H1 (cell line): ENCODE measurements around the gene TM4SF1. TPM values are rescaled to one million over a fixed set of nuclear protein-coding genes. Genes with fewer than 3 reads are reported as not detected.

Source experiments
- CTCF ChIA-PET: fragments of 300-600 bp; sonication (Branson Sonifier 250); formaldehyde crosslinking; loops from one replicate; lab custom pipeline; 2021; ENCODE audit not compliant: partially characterized antibody; lab: Charles Lee
- POLR2A ChIA-PET: fragments of 300-600 bp; sonication (Branson Sonifier 250); formaldehyde crosslinking; loops from one replicate; lab custom pipeline; 2021; ENCODE audit warnings: inconsistent platforms; ENCODE audit not compliant: partially characterized antibody; lab: Charles Lee
- DNase-seq, 2 experiments: peaks; one replicate each; pipeline versions ENCODE4 v3.0.0 to v3.0.0-alpha.2; 2010 to 2022; ENCODE audit warnings: low spot score in 2 of 2, low read depth in 1 of 2, mixed read lengths in 1 of 2
- FAIRE-seq: peaks from 2 replicates; lab custom pipeline; 2011; peaks lifted over from hg19 to GRCh38; lab: Jason Lieb, UNC
- H2AFZ ChIP-seq: 2 replicates; pipeline ENCODE4 v1.8.1; 2012; ENCODE audit warnings: low read length, inconsistent platforms
- H2AK5ac ChIP-seq: 2 replicates; pipeline ENCODE4 v1.6.1; 2013; ENCODE audit warnings: low read depth, low read length
- H2BK120ac ChIP-seq: replicated peaks from 2 replicates; pipeline ENCODE3; 2013; ENCODE audit warnings: low read depth, low read length, inconsistent platforms
- H2BK12ac ChIP-seq: 2 replicates; pipeline ENCODE4 v1.6.1; 2013; ENCODE audit warnings: low read depth, low read length
- H2BK15ac ChIP-seq: 2 replicates; pipeline ENCODE4 v1.6.1; 2013; ENCODE audit warnings: low read length
- H2BK20ac ChIP-seq: 2 replicates; pipeline ENCODE4 v1.6.1; 2013; ENCODE audit warnings: low read length
- H2BK5ac ChIP-seq: 2 replicates; pipeline ENCODE4 v1.6.1; 2013; ENCODE audit warnings: low read depth, low read length
- H3K14ac ChIP-seq: 2 replicates; pipeline ENCODE4 v1.6.1; 2013; ENCODE audit warnings: inconsistent platforms; ENCODE audit not compliant: insufficient read length
- H3K18ac ChIP-seq: 2 replicates; pipeline ENCODE4 v1.6.1; 2013; ENCODE audit warnings: low read length; ENCODE audit errors: extremely low read depth
- H3K23ac ChIP-seq: 2 replicates; pipeline ENCODE4 v1.6.1; 2013; ENCODE audit warnings: inconsistent platforms; ENCODE audit not compliant: insufficient read length
- H3K23me2 ChIP-seq: 2 replicates; pipeline ENCODE4 v1.6.1; 2013; ENCODE audit warnings: low read depth, low read length
- H3K27ac ChIP-seq: 2 replicates; pipeline ENCODE4 v1.6.1; 2011; ENCODE audit warnings: low read depth, low read length, inconsistent platforms
- H3K27me3 ChIP-seq, 4 experiments: replicated peaks in 1 of 4; 1 replicate in 1 of 4; 2 replicates in 3 of 4; pipeline versions ENCODE4 v1.6.1 to v1.8.1; 2011 to 2013; ENCODE audit warnings: low read length in 3 of 4, mild to moderate bottlenecking in 3 of 4, inconsistent platforms in 2 of 4, mixed read lengths in 2 of 4, moderate library complexity in 1 of 4; ENCODE audit not compliant: control insufficient read depth in 3 of 4, insufficient read depth in 3 of 4; ENCODE audit errors: extremely low read depth in 1 of 4
- H3K36me3 ChIP-seq, 4 experiments: 2 replicates each; pipeline versions ENCODE4 v1.6.1 to v1.8.1; 2011 to 2013; ENCODE audit warnings: mild to moderate bottlenecking in 4 of 4, low read length in 3 of 4, moderate library complexity in 2 of 4, control low read depth in 1 of 4, inconsistent platforms in 1 of 4; ENCODE audit not compliant: insufficient read depth in 4 of 4, control insufficient read depth in 2 of 4
- H3K4ac ChIP-seq: replicated peaks from 2 replicates; pipeline ENCODE3; 2013; ENCODE audit warnings: low read length, low read depth, mixed read lengths, inconsistent platforms; ENCODE audit not compliant: insufficient read length
- H3K4me1 ChIP-seq, 4 experiments: replicated peaks in 1 of 4; 1 replicate in 1 of 4; 2 replicates in 3 of 4; pipeline versions ENCODE4 v1.6.1 to v1.8.1; 2011 to 2013; ENCODE audit warnings: low read length in 3 of 4, inconsistent platforms in 2 of 4, mixed read lengths in 1 of 4; ENCODE audit not compliant: insufficient read depth in 4 of 4, control insufficient read depth in 3 of 4
- H3K4me2 ChIP-seq, 2 experiments: 2 replicates each; pipeline versions ENCODE4 v1.6.1 to v1.8.1; 2011 to 2013; ENCODE audit warnings: low read depth in 2 of 2, low read length in 2 of 2, control low read depth in 1 of 2, inconsistent platforms in 1 of 2, mild to moderate bottlenecking in 1 of 2; ENCODE audit not compliant: insufficient read depth in 1 of 2
- H3K4me3 ChIP-seq, 4 experiments: fragments of 200-600, 300-600 bp in 1 of 4; sonication (generic), shearing (Covaris generic), sonication (Bioruptor Twin) in 1 of 4; 2 replicates each; pipeline versions ENCODE4 v1.5.1 to v1.8.1; 2011 to 2016; ENCODE audit warnings: low read length in 4 of 4, low read depth in 3 of 4, control low read depth in 2 of 4, inconsistent platforms in 2 of 4, mild to moderate bottlenecking in 2 of 4, mixed read lengths in 1 of 4, moderate library complexity in 1 of 4; ENCODE audit not compliant: insufficient read depth in 2 of 4; ENCODE audit errors: extremely low read depth in 1 of 4
- H3K56ac ChIP-seq: replicated peaks from 2 replicates; pipeline ENCODE3; 2013; ENCODE audit warnings: low read depth, mild to moderate bottlenecking, mixed read lengths, low read length, inconsistent platforms; ENCODE audit not compliant: insufficient read length
- H3K79me1 ChIP-seq: 2 replicates; pipeline ENCODE4 v1.6.1; 2013; ENCODE audit warnings: low read depth, low read length, control low read depth
- H3K79me2 ChIP-seq, 2 experiments: 2 replicates each; pipeline versions ENCODE4 v1.6.1 to v1.8.1; 2012 to 2013; ENCODE audit warnings: low read length in 2 of 2, mild to moderate bottlenecking in 2 of 2, inconsistent platforms in 1 of 2; ENCODE audit not compliant: insufficient read depth in 2 of 2, control insufficient read depth in 1 of 2
- H3K9ac ChIP-seq, 4 experiments: replicated peaks in 1 of 4; 1 replicate in 1 of 4; 2 replicates in 3 of 4; pipeline versions ENCODE4 v1.6.1 to v1.8.1; 2011 to 2013; ENCODE audit warnings: low read depth in 3 of 4, low read length in 3 of 4, control low read depth in 2 of 4, mild to moderate bottlenecking in 2 of 4, moderate library complexity in 2 of 4, inconsistent platforms in 1 of 4; ENCODE audit errors: extremely low read depth in 1 of 4
- H3K9me3 ChIP-seq, 2 experiments: 2 replicates each; pipeline versions ENCODE4 v1.6.1 to v1.8.1; 2012 to 2013; ENCODE audit warnings: mild to moderate bottlenecking in 2 of 2, moderate library complexity in 2 of 2, control low read depth in 1 of 2, inconsistent platforms in 1 of 2, low read depth in 1 of 2, low read length in 1 of 2, mixed read lengths in 1 of 2; ENCODE audit not compliant: insufficient read depth in 2 of 2
- H4K20me1 ChIP-seq, 2 experiments: replicated peaks in 1 of 2; 2 replicates each; pipeline versions ENCODE3 to v1.8.1; 2011 to 2013; ENCODE audit warnings: inconsistent platforms in 2 of 2, low read length in 2 of 2, mild to moderate bottlenecking in 1 of 2; ENCODE audit not compliant: insufficient read depth in 2 of 2, control insufficient read depth in 1 of 2
- H4K5ac ChIP-seq: 2 replicates; pipeline ENCODE4 v1.6.1; 2013; ENCODE audit warnings: low read length, low read depth, mixed read lengths, inconsistent platforms; ENCODE audit not compliant: insufficient read length
- H4K8ac ChIP-seq: 2 replicates; pipeline ENCODE4 v1.8.0; 2013; ENCODE audit warnings: mild to moderate bottlenecking, moderate library complexity, low read length, inconsistent platforms; ENCODE audit not compliant: insufficient read depth; ENCODE audit errors: extremely low read depth
- H4K91ac ChIP-seq: replicated peaks from 2 replicates; pipeline ENCODE3; 2013; ENCODE audit warnings: low read length, mixed read lengths, inconsistent platforms; ENCODE audit not compliant: insufficient read length
- EP300 ChIP-seq, 2 experiments: IDR thresholded peaks; 1 replicate in 1 of 2; 2 replicates in 1 of 2; pipeline ENCODE4 v1.6.1; 2011 to 2012; ENCODE audit warnings: low read depth in 2 of 2, low read length in 2 of 2, mild to moderate bottlenecking in 2 of 2, borderline replicate concordance in 1 of 2, inconsistent platforms in 1 of 2, moderate library complexity in 1 of 2
- TAF7 ChIP-seq: optimal IDR thresholded peaks from 2 replicates; pipeline ENCODE3; 2011; ENCODE audit warnings: low read depth, mild to moderate bottlenecking, inconsistent platforms, low read length, moderate library complexity, borderline replicate concordance
- TBP ChIP-seq: IDR thresholded peaks from 2 replicates; pipeline ENCODE4 v1.6.1; 2011; ENCODE audit warnings: low read depth, low read length, improper control_type of control experiment
- WGBS, 2 experiments: shearing (Covaris generic) in 1 of 2; methylation state at CpG; one replicate each; pipeline versions ENCODE4 v1.1.6 to v1.1.7; 2013 to 2015; ENCODE audit warnings: low lambda C conversion rate in 2 of 2, mixed read lengths in 2 of 2, inconsistent platforms in 1 of 2, low coverage in 1 of 2, missing lambda C conversion rate in 1 of 2; ENCODE audit not compliant: insufficient replicate concordance in 2 of 2, insufficient coverage in 1 of 2, insufficient read length in 1 of 2; ENCODE audit errors: extremely low coverage in 1 of 2, missing lambda C conversion rate in 1 of 2; 5-methylcytosine and 5-hydroxymethylcytosine counted together
- polyA plus RNA-seq, 7 experiments: library from polyadenylated mRNA; depleted of rRNA in 3 of 7; stranded (reverse) in 5 of 7; unstranded in 2 of 7; fragments of >200 nt in 5 of 7; fragments of 200-250 nt in 2 of 7; gene quantifications; 1 replicate in 5 of 7; 2 replicates in 1 of 7; 4 replicates in 1 of 7; pipeline versions ENCODE4 v1.2.1 to v1.2.3, GENCODE V29; 2011 to 2013; ENCODE audit warnings: missing spikeins in 2 of 7, mixed read lengths in 2 of 7
- total RNA-seq: library from RNA; stranded (reverse); fragmentation: NEBNext Ultra II Directional; extraction: Animal tissue kit (Norgen Biotek cat#: 25700); gene quantifications from 2 replicates; pipeline ENCODE4 v1.2.1, GENCODE V29; 2021

Gene TM4SF1
- total and polyA plus RNA-seq, 2 of the 8 experiments (the other 6 are each of a cell fraction or from before 2014, with no cell fraction given), result 0.26 to 1.3 TPM

- peaks cover 0 to 1% (median 0%) of the 10 kb centered on the region in 4 experiments; a peak in 2 of 7 replicates for H3K4me1 ChIP-seq
- H2AK5ac ChIP-seq, result no peak overlapping the region
- no peak overlapping the region for H3K18ac ChIP-seq
- no peak overlapping the region for H3K14ac ChIP-seq
- H2BK20ac ChIP-seq, result no peak overlapping the region
- H3K56ac ChIP-seq, result no peak overlapping the region
- no peak overlapping the region for H2BK120ac ChIP-seq
- no peak overlapping the region for H4K91ac ChIP-seq
- H3K27me3 ChIP-seq, result no peaks in the 10 kb centered on the region
- H3K4me2 ChIP-seq, result no peak overlapping the region
- no peak overlapping the region for H2BK12ac ChIP-seq
- H2BK15ac ChIP-seq, result no peak overlapping the region
- no peak overlapping the region for H4K8ac ChIP-seq
- no peaks in the 10 kb centered on the region for H3K36me3 ChIP-seq
- H3K23me2 ChIP-seq, result no peaks in the 10 kb centered on the region
- no peak overlapping the region for H3K27ac ChIP-seq
- H3K23ac ChIP-seq, result no peak overlapping the region
- no peaks in the 10 kb centered on the region for H3K79me2 ChIP-seq
- H3K4ac ChIP-seq, result no peak overlapping the region
- POLR2A ChIA-PET, result interaction anchor here (0.6 kb wide), 1 partner anchor 288 kb away, joined by 3 read pairs; no protein-coding TSS in a partner anchor
- H4K20me1 ChIP-seq, result no peaks in the 10 kb centered on the region
- H3K4me3 ChIP-seq, result no peak overlapping the region
- no peak overlapping the region for H3K9ac ChIP-seq
- no peaks in the 10 kb centered on the region for H3K79me1 ChIP-seq
- DNase-seq (no peak), FAIRE-seq (no peak)
- H4K5ac ChIP-seq, result no peak overlapping the region
- 93% methylated on average over 6 of the region's 6 CpGs; no CpG with 5 or more reads in 1 of the 2 experiments for WGBS, 2 experiments
- CTCF ChIA-PET, result interaction anchor here (0.9 to 1.5 kb wide), 5 partner anchors 19 to 104 kb away, joined by 3 to 7 read pairs (median 4); no protein-coding TSS in a partner anchor
- H2BK5ac ChIP-seq, result no peak overlapping the region
- H3K9me3 ChIP-seq, result peaks cover 0 to 6% of the 10 kb centered on the region in 2 experiments; a peak in 1 of 4 replicates
- 0 out of 2 replicates have a peak overlapping the region, but pooled peaks have one; percentile 34 for H2AFZ ChIP-seq
- TF ChIP-seq TBP (no peak), EP300 (IDR thresholded peaks at IDR 0.05; ENCODE audit: borderline replicate concordance in 1 of 2, low read depth in 2 of 2, low read length in 2 of 2) (no peak), TAF7 (no peak)
- TF ChIP-seq, all 59 proteins: peak for 0
Measured at GRCh38 chr3:149382518-149382917, 5.1 kb upstream of the TM4SF1 start.
